Smooth muscle cell (in vitro differentiated cells): ENCODE results near the gene SPEG. TPM values are rescaled to one million over a fixed set of nuclear protein-coding genes. Genes with fewer than 3 reads are reported as not detected.
"Not testable (repeated sequence)": the region's sequence is repeated elsewhere in the genome, so short reads cannot be mapped to it uniquely, and the experiment has no call there.

Experiments used
- DNase-seq: peaks from one replicate; lab custom pipeline; 2025; ENCODE audit not compliant: unreplicated experiment; lab: John Stamatoyannopoulos, UW
- H2AFZ ChIP-seq: fragments of 200-600 bp; sonication (generic); 2 replicates; pipeline ENCODE4 v1.6.0; 2016; ENCODE audit warnings: antibody characterized with exemption, low read depth, mild to moderate bottlenecking
- H3F3A ChIP-seq: fragments of 200-600 bp; sonication (generic); 2 replicates; pipeline ENCODE4 v1.6.0; 2017; ENCODE audit warnings: antibody characterized with exemption, low read depth
- H3K27ac ChIP-seq: fragments of 200-600 bp; sonication (generic); 2 replicates; pipeline ENCODE4 v1.5.1; 2016; ENCODE audit warnings: low read depth, mild to moderate bottlenecking
- H3K27me3 ChIP-seq: fragments of 200-600 bp; sonication (generic); 2 replicates; pipeline ENCODE4 v1.6.1; 2016; ENCODE audit warnings: low read depth, mild to moderate bottlenecking
- H3K36me3 ChIP-seq: fragments of 200-600 bp; sonication (generic); 2 replicates; pipeline ENCODE4 v1.5.1; 2016; ENCODE audit warnings: low read depth
- H3K4me1 ChIP-seq: fragments of 200-600 bp; sonication (generic); 2 replicates; pipeline ENCODE4 v1.5.1; 2016; ENCODE audit warnings: low read depth
- H3K4me2 ChIP-seq: fragments of 200-600 bp; sonication (generic); 2 replicates; pipeline ENCODE4 v1.6.0; 2016; ENCODE audit warnings: mild to moderate bottlenecking
- H3K4me3 ChIP-seq: fragments of 200-600 bp; sonication (generic); 2 replicates; pipeline ENCODE4 v1.5.1; 2016; ENCODE audit warnings: mild to moderate bottlenecking
- H3K79me2 ChIP-seq: fragments of 200-600 bp; sonication (generic); 2 replicates; pipeline ENCODE4 v1.6.0; 2016; ENCODE audit warnings: low read depth, mild to moderate bottlenecking
- H3K9ac ChIP-seq: fragments of 200-600 bp; sonication (generic); 2 replicates; pipeline ENCODE4 v1.6.0; 2016; ENCODE audit warnings: low read depth
- H3K9me3 ChIP-seq: fragments of 200-600 bp; sonication (generic); replicated peaks from 2 replicates; pipeline ENCODE4 v1.5.1; 2016; ENCODE audit warnings: low read depth
- H4K20me1 ChIP-seq: fragments of 200-600 bp; sonication (generic); 2 replicates; pipeline ENCODE4 v1.6.0; 2016; ENCODE audit warnings: low read depth
- WGBS: methylation state at CpG from one replicate; pipeline ENCODE4 v1.1.7; 2016; ENCODE audit warnings: low lambda C conversion rate; 5-methylcytosine and 5-hydroxymethylcytosine counted together
- polyA plus RNA-seq: library from polyadenylated mRNA; unstranded; fragments of >200 nt; fragmentation: Nextera tagmentation; extraction: Ambion mirVana; gene quantifications from 2 replicates; pipeline ENCODE4 v1.2.1, GENCODE V29; 2016
- total RNA-seq: library from RNA; depleted of rRNA; stranded (reverse); fragments of >200 nt; gene quantifications from 2 replicates; pipeline ENCODE4 v1.2.3, GENCODE V29; 2014
- TF ChIP-seq, protein P1 (sequence below): fragments of 200-600 bp; sonication (generic); IDR thresholded peaks from 2 replicates; pipeline ENCODE4 v1.5.1; 2017; ENCODE audit warnings: borderline replicate concordance, mild to moderate bottlenecking, antibody characterized with exemption; ENCODE audit not compliant: insufficient read depth, poor library complexity, severe bottlenecking

The SPEG gene
- total and polyA plus RNA-seq, 2 experiments from 2014 or later = 14.9 to 37.8 TPM

DNA sequence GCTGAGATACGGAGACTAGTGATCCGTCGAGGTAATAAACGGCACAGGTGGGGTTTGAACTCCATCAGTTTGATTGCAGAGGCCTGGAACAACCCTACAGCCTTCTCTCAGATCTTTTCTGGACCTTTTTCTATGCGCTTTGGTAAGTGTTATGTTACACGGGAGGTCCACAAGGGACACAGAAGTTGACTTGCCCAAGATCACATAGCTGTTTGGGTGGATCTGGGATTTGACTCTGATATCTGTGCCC is 45.8 kb upstream of the SPEG start:
- 67% methylated on average over 6 of the region's 6 CpGs for WGBS
- Histone ChIP-seq H3K27ac (no peak overlapping the region), H3K4me3 (peak overlapping the region; percentile 36)

DNA sequence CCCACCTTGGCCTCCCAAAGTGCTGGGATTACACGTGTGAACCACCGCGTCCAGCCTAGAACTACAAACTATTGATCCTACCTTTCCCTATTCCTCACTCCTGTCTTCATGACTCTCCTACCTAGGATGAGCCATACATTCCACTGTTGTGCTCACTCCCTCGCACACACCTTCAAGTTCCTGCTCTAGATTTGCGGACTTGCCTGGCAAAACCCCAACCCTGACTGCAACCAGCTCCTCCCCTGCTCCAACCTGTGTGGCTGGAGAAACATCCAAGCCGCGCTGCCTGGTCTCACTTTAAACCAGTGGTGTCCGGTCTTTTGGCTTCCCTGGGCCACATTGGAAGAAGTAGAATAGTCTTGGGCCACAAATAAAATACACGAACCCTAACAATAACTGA is 41.9 kb upstream of the SPEG start:
- Histone ChIP-seq H3K36me3 (no peaks in the 10 kb centered on the region), H3K9me3 (no peaks in the 10 kb centered on the region), H3K9ac (no peak overlapping the region), H3K79me2 (no peaks in the 10 kb centered on the region), H3K4me1 (no peaks in the 10 kb centered on the region), H3F3A (no peaks in the 10 kb centered on the region), H3K27ac (no peak overlapping the region), H3K4me3 (no peak overlapping the region), H2AFZ (no peak overlapping the region), H3K27me3 (no peaks in the 10 kb centered on the region), H3K4me2 (no peak overlapping the region), H4K20me1 (no peaks in the 10 kb centered on the region)
- WGBS = 95% methylated on average over 9 of the region's 9 CpGs
- no peak for DNase-seq
- TF ChIP-seq, protein P1, sequence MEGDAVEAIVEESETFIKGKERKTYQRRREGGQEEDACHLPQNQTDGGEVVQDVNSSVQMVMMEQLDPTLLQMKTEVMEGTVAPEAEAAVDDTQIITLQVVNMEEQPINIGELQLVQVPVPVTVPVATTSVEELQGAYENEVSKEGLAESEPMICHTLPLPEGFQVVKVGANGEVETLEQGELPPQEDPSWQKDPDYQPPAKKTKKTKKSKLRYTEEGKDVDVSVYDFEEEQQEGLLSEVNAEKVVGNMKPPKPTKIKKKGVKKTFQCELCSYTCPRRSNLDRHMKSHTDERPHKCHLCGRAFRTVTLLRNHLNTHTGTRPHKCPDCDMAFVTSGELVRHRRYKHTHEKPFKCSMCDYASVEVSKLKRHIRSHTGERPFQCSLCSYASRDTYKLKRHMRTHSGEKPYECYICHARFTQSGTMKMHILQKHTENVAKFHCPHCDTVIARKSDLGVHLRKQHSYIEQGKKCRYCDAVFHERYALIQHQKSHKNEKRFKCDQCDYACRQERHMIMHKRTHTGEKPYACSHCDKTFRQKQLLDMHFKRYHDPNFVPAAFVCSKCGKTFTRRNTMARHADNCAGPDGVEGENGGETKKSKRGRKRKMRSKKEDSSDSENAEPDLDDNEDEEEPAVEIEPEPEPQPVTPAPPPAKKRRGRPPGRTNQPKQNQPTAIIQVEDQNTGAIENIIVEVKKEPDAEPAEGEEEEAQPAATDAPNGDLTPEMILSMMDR = no peak

More for the DNA sequence above, 45.8 kb upstream of the SPEG start:
- Histone ChIP-seq H3F3A (no peaks in the 10 kb centered on the region), H3K27me3 (no peaks in the 10 kb centered on the region), H3K4me1 (peaks cover 4% of the 10 kb centered on the region), H3K4me2 (peak overlapping the region; percentile 75), H4K20me1 (no peaks in the 10 kb centered on the region), H2AFZ (peak overlapping the region; percentile 91), H3K9me3 (no peaks in the 10 kb centered on the region), H3K36me3 (no peaks in the 10 kb centered on the region), H3K9ac (no peak overlapping the region), H3K79me2 (no peaks in the 10 kb centered on the region)
- TF ChIP-seq, protein P1 = no peak
- DNase-seq = no peak

DNA sequence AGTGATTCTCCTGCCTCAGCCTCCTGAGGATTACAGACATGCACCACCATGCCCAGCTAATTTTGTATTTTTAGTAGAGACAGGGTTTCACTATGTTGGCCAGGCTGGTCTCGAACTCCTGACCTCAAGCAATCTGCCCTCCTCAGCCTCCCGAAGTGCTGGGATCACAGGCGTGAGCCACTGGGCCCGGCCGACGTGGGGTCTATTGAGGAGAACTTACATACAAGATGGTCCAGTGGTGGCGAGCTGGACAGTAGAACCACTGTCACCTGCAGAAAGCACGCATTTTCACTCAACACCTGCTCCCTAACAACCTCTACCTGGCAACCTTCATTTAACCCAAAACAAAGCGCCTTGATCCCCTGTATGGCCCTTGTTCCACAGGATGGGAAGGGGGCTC is 39.6 kb upstream of the SPEG start:
- not testable (repeated sequence) for H3K36me3 ChIP-seq, H3K4me1 ChIP-seq, H3K9me3 ChIP-seq, H3K4me2 ChIP-seq, H3K27me3 ChIP-seq, H3K4me3 ChIP-seq, DNase-seq, H3K9ac ChIP-seq, H4K20me1 ChIP-seq, H3K27ac ChIP-seq, H2AFZ ChIP-seq, H3K79me2 ChIP-seq
- 96% methylated on average over 9 of the region's 9 CpGs for WGBS
- H3F3A ChIP-seq = peaks cover 15% of the 10 kb centered on the region

DNA sequence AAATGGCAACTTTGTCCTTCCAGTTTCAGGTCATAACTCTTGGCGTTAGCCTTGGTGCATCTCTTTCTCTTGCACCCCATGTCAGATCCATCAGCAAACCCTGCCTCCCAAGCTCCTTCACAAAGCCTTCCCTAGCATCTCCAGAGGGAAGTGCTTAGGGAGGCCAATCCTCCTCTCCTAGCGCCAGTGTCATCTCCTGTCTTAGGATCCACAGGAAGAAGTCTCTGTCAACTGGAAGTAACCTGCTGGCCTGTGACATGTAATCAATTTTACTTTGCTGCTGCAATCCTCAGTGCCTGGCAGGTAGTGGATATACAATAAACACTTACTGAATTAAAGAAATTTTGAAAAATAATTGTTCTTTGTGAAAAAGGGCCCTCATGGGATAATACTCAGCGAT is 39.0 kb upstream of the SPEG start:
- H3K4me1 ChIP-seq = no peaks in the 10 kb centered on the region
- H3K4me2 ChIP-seq = no peak overlapping the region
- DNase-seq = no peak
- no peak overlapping the region for H3K9ac ChIP-seq
- H3K27ac ChIP-seq = no peak overlapping the region
- H3K79me2 ChIP-seq = no peaks in the 10 kb centered on the region
- TF ChIP-seq, protein P1 = no peak
- no peak overlapping the region for H2AFZ ChIP-seq
- H3K36me3 ChIP-seq = no peaks in the 10 kb centered on the region
- H3K27me3 ChIP-seq = no peaks in the 10 kb centered on the region
- H3F3A ChIP-seq = peaks cover 19% of the 10 kb centered on the region
- 98% methylated on average over 3 of the region's 3 CpGs for WGBS
- no peaks in the 10 kb centered on the region for H4K20me1 ChIP-seq
- no peaks in the 10 kb centered on the region for H3K9me3 ChIP-seq
- no peak overlapping the region for H3K4me3 ChIP-seq
